ENCODE results near the gene HSPA6.
"Not testable (repeated sequence)": the region's sequence is repeated elsewhere in the genome, so short reads cannot be mapped to it uniquely, and the experiment has no call there.

DNA sequence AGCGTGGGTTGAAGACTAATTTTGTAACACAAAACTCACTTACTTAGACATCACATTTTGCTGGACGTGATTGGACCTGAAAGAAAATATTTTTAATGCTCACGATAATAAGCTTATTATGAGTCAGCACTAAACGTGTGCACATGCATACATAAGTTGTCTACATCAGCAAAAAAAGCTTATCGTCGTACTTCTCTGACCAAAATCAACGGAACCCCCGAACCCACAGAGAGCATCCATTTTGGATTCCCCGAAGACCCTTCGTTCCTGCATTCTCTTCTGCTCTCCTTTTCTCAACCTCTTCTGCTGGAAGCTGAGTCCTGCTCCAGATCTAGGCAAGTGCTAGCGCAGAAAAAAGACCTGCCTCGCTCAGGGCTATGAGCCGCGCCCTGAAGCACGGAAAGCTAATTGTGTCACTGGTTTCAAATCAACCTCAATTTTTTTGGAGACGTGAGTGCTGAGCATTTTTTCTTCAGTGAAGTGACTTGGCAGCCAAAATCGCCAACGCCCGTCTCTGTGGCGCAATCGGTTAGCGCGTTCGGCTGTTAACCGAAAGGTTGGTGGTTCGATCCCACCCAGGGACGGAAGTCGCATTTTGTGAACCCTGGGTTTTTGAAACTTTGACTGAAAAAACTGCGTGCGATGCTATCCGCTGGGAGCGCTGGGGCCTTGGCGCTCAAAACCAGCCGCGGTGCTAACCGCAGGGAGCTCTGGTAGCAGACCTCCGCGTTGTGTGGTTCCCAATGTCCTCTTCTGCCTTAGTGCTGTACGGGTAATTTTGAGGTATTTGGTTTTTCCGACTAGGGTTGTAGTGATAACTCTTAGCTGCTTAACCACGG lies 15.6 kb downstream of the HSPA6 start:
- TF ChIP-seq POLR2A (IDR thresholded peaks at IDR 0.05; ENCODE audit: low read depth, low read length), result not testable (repeated sequence)
- TF ChIP-seq CREB1 (IDR thresholded peaks at IDR 0.05; ENCODE audit: low read depth) (peak; percentile 68), FOXM1 (IDR thresholded peaks at IDR 0.05; ENCODE audit: low read depth, low read length) (peak; percentile 52; the same call in 1 of the 2 replicates), RCOR1 (conservative IDR thresholded peaks at IDR 0.05; ENCODE audit: low read depth, low read length) (0 out of 2 replicates have a peak, but pooled peaks have one; percentile 81)
- TF ChIP-seq, protein P1, sequence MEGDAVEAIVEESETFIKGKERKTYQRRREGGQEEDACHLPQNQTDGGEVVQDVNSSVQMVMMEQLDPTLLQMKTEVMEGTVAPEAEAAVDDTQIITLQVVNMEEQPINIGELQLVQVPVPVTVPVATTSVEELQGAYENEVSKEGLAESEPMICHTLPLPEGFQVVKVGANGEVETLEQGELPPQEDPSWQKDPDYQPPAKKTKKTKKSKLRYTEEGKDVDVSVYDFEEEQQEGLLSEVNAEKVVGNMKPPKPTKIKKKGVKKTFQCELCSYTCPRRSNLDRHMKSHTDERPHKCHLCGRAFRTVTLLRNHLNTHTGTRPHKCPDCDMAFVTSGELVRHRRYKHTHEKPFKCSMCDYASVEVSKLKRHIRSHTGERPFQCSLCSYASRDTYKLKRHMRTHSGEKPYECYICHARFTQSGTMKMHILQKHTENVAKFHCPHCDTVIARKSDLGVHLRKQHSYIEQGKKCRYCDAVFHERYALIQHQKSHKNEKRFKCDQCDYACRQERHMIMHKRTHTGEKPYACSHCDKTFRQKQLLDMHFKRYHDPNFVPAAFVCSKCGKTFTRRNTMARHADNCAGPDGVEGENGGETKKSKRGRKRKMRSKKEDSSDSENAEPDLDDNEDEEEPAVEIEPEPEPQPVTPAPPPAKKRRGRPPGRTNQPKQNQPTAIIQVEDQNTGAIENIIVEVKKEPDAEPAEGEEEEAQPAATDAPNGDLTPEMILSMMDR (IDR thresholded peaks at IDR 0.05 in 2 of 3, conservative IDR thresholded peaks at IDR 0.05 in 1 of 3; ENCODE audit: control insufficient read depth in 2 of 3, extremely low read depth in 1 of 3, insufficient read depth in 1 of 3, low read depth in 3 of 3, low read length in 3 of 3), result not testable (repeated sequence)

Data from GM12878 (cell line).